ENCODE data around the gene C2orf76. TPM values are rescaled to one million over a fixed set of nuclear protein-coding genes. Genes with fewer than 3 reads are reported as not detected.

The C2orf76 gene
- total and polyA plus RNA-seq, 2 of the 4 experiments (the other 2 are of a cell fraction) = 10.6 to 12.6 TPM

- TF ChIP-seq FOS (IDR thresholded peaks at IDR 0.05; ENCODE audit: low read depth, low read length) = no peak
- no peak for TF ChIP-seq CHD1 (IDR thresholded peaks at IDR 0.05; ENCODE audit: low read depth, low read length)
- no peak for TF ChIP-seq ELK1 (IDR thresholded peaks at IDR 0.05; ENCODE audit: borderline replicate concordance, low read depth, low read length)
- no peak for TF ChIP-seq USF2 (IDR thresholded peaks at IDR 0.05; ENCODE audit: low read depth, low read length)
- no peak for TF ChIP-seq CEBPB (IDR thresholded peaks at IDR 0.05; ENCODE audit: low read depth, low read length)
- no peak for TF ChIP-seq RCOR1 (IDR thresholded peaks at IDR 0.05; ENCODE audit: insufficient replicate concordance, low read length)
- TF ChIP-seq BHLHE40 (IDR thresholded peaks at IDR 0.05; ENCODE audit: low read depth, low read length) = no peak
- no peak for TF ChIP-seq NFE2L2 (IDR thresholded peaks at IDR 0.05; ENCODE audit: low read depth, low read length)
- TF ChIP-seq CTCF (conservative IDR thresholded peaks at IDR 0.05; ENCODE audit: low read depth, low read length) = no peak
- TF ChIP-seq MXI1 (IDR thresholded peaks at IDR 0.05; ENCODE audit: borderline replicate concordance, low read depth, low read length) = no peak
- no peak for TF ChIP-seq RAD21 (IDR thresholded peaks at IDR 0.05; ENCODE audit: low read length)
- no peak for TF ChIP-seq SMC3 (IDR thresholded peaks at IDR 0.05; ENCODE audit: low read depth, low read length)
- TF ChIP-seq POLR2A (IDR thresholded peaks at IDR 0.05; ENCODE audit: low read depth, low read length) = no peak
- TF ChIP-seq RFX5 (IDR thresholded peaks at IDR 0.05; ENCODE audit: low read depth, low read length) = no peak
- no peak for TF ChIP-seq MAFK (IDR thresholded peaks at IDR 0.05; ENCODE audit: low read depth, low read length)
- no peak for TF ChIP-seq MAZ (IDR thresholded peaks at IDR 0.05; ENCODE audit: borderline replicate concordance, low read depth, low read length)
- H4K20me1 ChIP-seq (ENCODE audit: insufficient read depth, low read length) = no peaks in the 10 kb centered on the region
- dilution Hi-C loops (cut with HindIII; ENCODE audit: low sequenced_read_pairs, unreplicated experiment) (no loop called here), in situ Hi-C loops (cut with MboI; ENCODE audit: low sequenced_read_pairs) (loop anchor here (10.0 kb wide), 1 partner anchor 258 kb away; no protein-coding TSS in a partner anchor), intact Hi-C loops (cut with micrococcal nuclease) (no loop called here)
- ATAC-seq (ENCODE audit: low read depth) (no peak), DNase-seq (no peak)
- no peak overlapping the region for H2AFZ ChIP-seq (replicated peaks; ENCODE audit: low read length, poor library complexity)
- no peaks in the 10 kb centered on the region for H3K36me3 ChIP-seq (ENCODE audit: control insufficient read depth, insufficient read depth, low read length)
- H3K4ac ChIP-seq (ENCODE audit: low read depth, low read length) = no peak overlapping the region
- no peak overlapping the region for H2BK120ac ChIP-seq (ENCODE audit: low read depth, low read length)
- H3K9ac ChIP-seq (ENCODE audit: low read depth, low read length) = no peak overlapping the region
- no peak overlapping the region for H3K23ac ChIP-seq (ENCODE audit: low read depth, low read length)
- H2AK9ac ChIP-seq (replicated peaks; ENCODE audit: low read depth, low read length, poor library complexity) = no peak overlapping the region
- H2BK15ac ChIP-seq (ENCODE audit: low read depth, low read length) = no peak overlapping the region
- WGBS, 2 experiments (ENCODE audit: extremely low coverage in 2 of 2, insufficient read length in 1 of 2) = 93% methylated on average over 2 of the region's 4 CpGs; no CpG with 5 or more reads in 1 of the 2 experiments
- no peak overlapping the region for H3K4me2 ChIP-seq (ENCODE audit: low read depth, low read length)
- no peak overlapping the region for H3K18ac ChIP-seq (ENCODE audit: low read depth, low read length)
- no TSS peak for BruUV-seq (replicated peaks)
- no peak overlapping the region for H3K56ac ChIP-seq (ENCODE audit: extremely low read depth, insufficient read depth, low read length)
- H4K91ac ChIP-seq (ENCODE audit: insufficient read depth, low read depth, low read length) = no peak overlapping the region
- no peak overlapping the region for H4K8ac ChIP-seq (ENCODE audit: low read depth in 2 of 2, low read length in 2 of 2)
- H3K9me3 ChIP-seq (ENCODE audit: control insufficient read depth, insufficient read depth, low read length) = no peaks in the 10 kb centered on the region
- no peak overlapping the region for H2BK5ac ChIP-seq (ENCODE audit: low read depth, low read length, poor library complexity, severe bottlenecking)
- 0 out of 2 replicates have a peak, but pooled peaks cover 3% of the 10 kb centered on the region for H3K9me1 ChIP-seq (ENCODE audit: insufficient read depth, low read length)
- H3K27me3 ChIP-seq (ENCODE audit: control insufficient read depth, insufficient read depth, low read length) = peaks cover 4% of the 10 kb centered on the region; the same call in 1 of the 2 replicates
- peaks cover 2% of the 10 kb centered on the region; the same call in 1 of the 2 replicates for H3K4me1 ChIP-seq (ENCODE audit: control insufficient read depth, insufficient read depth, low read length)
- POLR2A ChIA-PET (ENCODE audit: unreplicated experiment) = no interaction called here
- no peaks in the 10 kb centered on the region for H3K79me1 ChIP-seq (ENCODE audit: low read depth in 1 of 2, low read length in 2 of 2)
- H3K4me3 ChIP-seq (ENCODE audit: insufficient read depth, low read depth, low read length) = no peak overlapping the region
- H4K5ac ChIP-seq (ENCODE audit: low read depth, low read length) = no peak overlapping the region
- no peak overlapping the region for H3K27ac ChIP-seq (ENCODE audit: insufficient read depth, low read length)
- CTCF ChIA-PET = no interaction called here
- no peak overlapping the region for H3K14ac ChIP-seq (replicated peaks; ENCODE audit: low read depth, low read length)
- H2BK20ac ChIP-seq (ENCODE audit: low read depth, low read length) = no peak overlapping the region
- H2AK5ac ChIP-seq (ENCODE audit: low read depth, low read length) = no peak overlapping the region
Observed at GRCh38 chr2:119282996-119283511, 83.6 kb downstream of the C2orf76 start.
